Lower leg skin (tissue), 4 donors: ENCODE measurements around the gene RAB41. TPM values are rescaled to one million over a fixed set of nuclear protein-coding genes. Genes with fewer than 3 reads are reported as not detected.

Experiments
- DNase-seq, 2 donors: peaks; one replicate each; pipeline ENCODE4 v3.0.0-alpha.2; 2019; ENCODE audit warnings: low spot score in 2 of 2
- H3K4me3 ChIP-seq: fragments of 200-600 bp; sonication (generic); 2 replicates; pipeline ENCODE4 v1.5.1; 2017; ENCODE audit warnings: mild to moderate bottlenecking, low read depth; ENCODE audit not compliant: poor library complexity, severe bottlenecking
- POLR2A ChIP-seq, 2 donors: fragments of 450-650 bp; IDR thresholded peaks; one replicate each; pipeline ENCODE4 v1.6.1; 2016 to 2017; ENCODE audit warnings: antibody characterized with exemption in 2 of 2, mild to moderate bottlenecking in 1 of 2, moderate library complexity in 1 of 2
- WGBS, 2 donors: methylation state at CpG; one replicate each; pipeline ENCODE4 v1.1.5; 2018; 5-methylcytosine and 5-hydroxymethylcytosine counted together
- intact Hi-C: fragments of 100-400 bp; cut with DNase I; formaldehyde crosslinking; loops from one replicate; pipeline ENCODE4 v1.15.0; 2023; ENCODE audit warnings: low total_unique reads
- total RNA-seq, 4 donors: library from RNA; depleted of rRNA; stranded (reverse); fragments of >200 nt; gene quantifications; one replicate each; pipeline ENCODE4 v1.1.0, GENCODE V29; 2016
- TF ChIP-seq, protein P1 (sequence below), 3 donors: fragments of 450-650 bp; IDR thresholded peaks; one replicate each; pipeline ENCODE4 v1.5.1; 2016; ENCODE audit warnings: antibody characterized with exemption in 3 of 3, mild to moderate bottlenecking in 3 of 3, moderate library complexity in 2 of 3

The RAB41 gene
- total RNA-seq, 4 donors from 2014 or later: not detected

DNA sequence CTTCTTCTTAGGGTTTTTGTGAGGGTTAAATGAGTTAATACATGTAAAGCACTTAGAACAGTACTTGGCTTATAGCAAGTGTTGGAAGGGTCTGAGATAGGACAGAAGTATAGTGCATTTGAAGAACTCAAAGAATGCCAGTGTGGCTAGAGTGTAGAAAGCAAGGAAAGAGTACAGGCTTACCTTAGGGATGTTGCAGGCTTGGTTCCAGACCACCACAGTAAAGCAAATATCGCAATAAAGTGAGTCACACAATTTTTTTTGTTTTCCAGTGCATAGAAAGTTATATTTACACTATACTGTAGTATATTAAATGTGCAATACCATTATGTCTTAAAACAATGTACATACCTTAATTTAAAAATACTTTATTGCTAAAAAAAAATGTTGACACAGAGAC lies 49.2 kb downstream of the RAB41 start:
- intact Hi-C loops: no loop called here
- no peak overlapping the region for H3K4me3 ChIP-seq
- 67 to 93% methylated on average over 1 of the region's 1 CpG for WGBS, 2 donors
- no peak for DNase-seq
- TF ChIP-seq, protein P1, sequence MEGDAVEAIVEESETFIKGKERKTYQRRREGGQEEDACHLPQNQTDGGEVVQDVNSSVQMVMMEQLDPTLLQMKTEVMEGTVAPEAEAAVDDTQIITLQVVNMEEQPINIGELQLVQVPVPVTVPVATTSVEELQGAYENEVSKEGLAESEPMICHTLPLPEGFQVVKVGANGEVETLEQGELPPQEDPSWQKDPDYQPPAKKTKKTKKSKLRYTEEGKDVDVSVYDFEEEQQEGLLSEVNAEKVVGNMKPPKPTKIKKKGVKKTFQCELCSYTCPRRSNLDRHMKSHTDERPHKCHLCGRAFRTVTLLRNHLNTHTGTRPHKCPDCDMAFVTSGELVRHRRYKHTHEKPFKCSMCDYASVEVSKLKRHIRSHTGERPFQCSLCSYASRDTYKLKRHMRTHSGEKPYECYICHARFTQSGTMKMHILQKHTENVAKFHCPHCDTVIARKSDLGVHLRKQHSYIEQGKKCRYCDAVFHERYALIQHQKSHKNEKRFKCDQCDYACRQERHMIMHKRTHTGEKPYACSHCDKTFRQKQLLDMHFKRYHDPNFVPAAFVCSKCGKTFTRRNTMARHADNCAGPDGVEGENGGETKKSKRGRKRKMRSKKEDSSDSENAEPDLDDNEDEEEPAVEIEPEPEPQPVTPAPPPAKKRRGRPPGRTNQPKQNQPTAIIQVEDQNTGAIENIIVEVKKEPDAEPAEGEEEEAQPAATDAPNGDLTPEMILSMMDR (IDR thresholded peaks at IDR 0.05): no peak
- TF ChIP-seq POLR2A (IDR thresholded peaks at IDR 0.05): no peak

DNA sequence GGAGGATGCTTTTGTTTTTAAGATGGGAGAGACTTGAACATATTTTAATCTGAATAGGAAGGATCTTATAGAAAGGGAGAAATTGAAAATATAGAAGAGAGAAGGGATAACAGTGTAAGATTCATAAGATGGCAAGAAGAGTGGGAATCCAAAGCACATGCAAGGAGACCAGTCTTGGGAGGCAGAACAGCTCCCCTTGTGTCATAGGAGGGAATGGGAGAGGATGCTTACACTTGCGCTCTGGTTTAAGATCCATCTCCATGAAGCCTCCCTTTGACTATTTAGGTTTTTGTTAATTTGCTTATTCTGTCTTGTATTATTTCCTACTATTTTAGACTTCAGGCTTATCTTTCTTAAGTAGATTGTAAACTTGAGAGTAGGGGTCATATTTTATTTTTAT lies 50.6 kb downstream of the RAB41 start:
- no peak for DNase-seq
- 88 to 100% methylated on average over 1 of the region's 1 CpG for WGBS, 2 donors
- H3K4me3 ChIP-seq: no peak overlapping the region
- intact Hi-C loops: no loop called here
- TF ChIP-seq, protein P1 (IDR thresholded peaks at IDR 0.05): no peak
- TF ChIP-seq POLR2A (IDR thresholded peaks at IDR 0.05): no peak

Other genes with a start within 250 kb of the RAB41 start
- 10 to 100 TPM in 2 of 4 donors, 1 to 10 TPM in 1, under 1 TPM in 1; 0.88 to 10.8 (median 6.3) TPM for gene AWAT2, start 232.2 kb upstream of the RAB41 start, total RNA-seq
- gene OTUD6A, start 219.7 kb upstream of the RAB41 start, total RNA-seq: not detected
- gene IGBP1, start 148.7 kb upstream of the RAB41 start, total RNA-seq: 10 to 100 TPM; 74.1 to 97.1 (median 87.1) TPM
- 10 to 100 TPM in 2 of 4 donors, 1 to 10 TPM in 1, under 1 TPM in 1; 0.42 to 24.9 (median 12.3) TPM for gene DGAT2L6, start 104.7 kb upstream of the RAB41 start, total RNA-seq
- gene AWAT1, start 47.5 kb upstream of the RAB41 start, total RNA-seq: 1 to 10 TPM in 2 of 4 donors, under 1 TPM in 2; 0.46 to 6.2 (median 1.7) TPM
- gene P2RY4, start 22.0 kb upstream of the RAB41 start, total RNA-seq: 1 to 10 TPM in 3 of 4 donors, under 1 TPM in 1; 0.30 to 7.4 (median 3.9) TPM
- under 1 TPM in 1 of 4 donors, not detected in 3; 0.25 TPM for gene ARR3, start 13.8 kb upstream of the RAB41 start, total RNA-seq
- gene PDZD11, start 7.8 kb downstream of the RAB41 start, total RNA-seq: 10 to 100 TPM; 19.9 to 35.3 (median 33.2) TPM
- 1 to 10 TPM in 2 of 4 donors, under 1 TPM in 2; 0.39 to 1.8 (median 0.99) TPM for gene KIF4A, start 7.9 kb downstream of the RAB41 start, total RNA-seq
- gene GDPD2, start 141.1 kb downstream of the RAB41 start, total RNA-seq: 10 to 100 TPM; 12.8 to 32.9 (median 22.8) TPM
- 10 to 100 TPM; 26.1 to 40.2 (median 35.9) TPM for gene DLG3, start 162.7 kb downstream of the RAB41 start, total RNA-seq